Jurkat, Clone E6-1 (cell line): ENCODE measurements around the gene E2F7.

Source experiments
- DNase-seq: peaks from one replicate; pipeline ENCODE4 v3.0.0-alpha.2; 2011; ENCODE audit warnings: low read depth, low spot score
- H3K4me3 ChIP-seq: 2 replicates; pipeline ENCODE4 v1.5.1; 2011; ENCODE audit warnings: mild to moderate bottlenecking, low read length, control low read depth, moderate library complexity

E2F7 gene

DNA sequence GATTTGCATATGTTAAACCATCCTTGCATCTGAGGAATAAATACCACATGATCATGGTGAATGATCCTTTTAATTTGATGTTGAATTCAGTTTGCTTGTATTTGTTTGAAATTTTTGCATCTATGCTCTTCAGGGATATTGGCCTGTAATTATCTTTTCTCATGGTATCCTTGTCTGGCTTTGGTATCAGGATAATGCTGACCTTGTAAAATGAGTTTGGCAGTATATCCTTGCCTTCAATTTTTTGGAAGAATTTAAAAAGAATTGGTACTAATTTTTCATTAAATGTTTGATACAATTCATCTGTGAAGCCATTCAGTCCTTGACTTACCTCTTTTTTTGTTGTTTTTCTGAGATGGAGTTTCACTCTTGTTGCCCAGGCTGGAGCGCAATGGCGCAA lies 85.2 kb downstream of the E2F7 start:
- no peak overlapping the region for H3K4me3 ChIP-seq
- no peak for DNase-seq

DNA sequence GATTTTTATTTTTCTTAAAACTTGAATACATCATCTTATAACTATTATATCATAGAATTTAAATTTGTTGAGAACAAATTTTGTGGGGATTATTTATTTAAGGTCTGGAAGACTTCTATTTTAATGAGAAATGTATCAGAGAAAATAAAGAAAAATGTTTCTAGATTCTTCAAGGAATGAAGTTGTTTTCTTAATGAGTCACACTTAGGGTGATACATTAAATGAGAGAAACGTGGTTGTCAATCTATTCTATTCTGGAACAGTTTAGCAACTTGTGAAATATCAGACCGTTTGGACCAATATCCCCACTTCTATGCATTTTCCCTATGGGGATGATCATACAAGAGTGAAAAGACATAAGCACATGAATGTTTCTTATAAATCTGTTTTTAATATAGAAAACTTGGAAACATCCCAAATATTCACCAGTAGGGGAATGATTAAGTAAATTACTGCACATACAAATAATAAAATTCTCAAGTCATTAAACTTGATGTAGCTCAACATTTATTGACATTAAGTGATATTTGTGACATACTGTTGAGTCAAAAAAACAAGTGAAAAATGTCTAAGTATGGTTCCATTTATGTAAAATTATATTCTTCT lies 88.5 kb downstream of the E2F7 start:
- no peak for DNase-seq
- H3K4me3 ChIP-seq, result no peak overlapping the region
